Mesothelial cell of epicardium (in vitro differentiated cells): ENCODE results near the gene CATSPER1. TPM values are rescaled to one million over a fixed set of nuclear protein-coding genes. Genes with fewer than 3 reads are reported as not detected.

ENCODE experiments used
- DNase-seq, 2 experiments: peaks; one replicate each; pipeline ENCODE4 v3.0.0; 2021; ENCODE audit warnings: low spot score in 2 of 2; ENCODE audit not compliant: unreplicated experiment in 2 of 2
- H3K27ac Mint-ChIP-seq: 2 replicates; pipeline ENCODE4 v1.8.0; 2021; ENCODE audit warnings: mixed read lengths
- H3K27me3 Mint-ChIP-seq: 2 replicates; pipeline ENCODE4 v1.8.0; 2021; ENCODE audit warnings: low read depth, mixed read lengths
- H3K36me3 Mint-ChIP-seq: 2 replicates; pipeline ENCODE4 v1.8.0; 2021; ENCODE audit warnings: mixed read lengths
- H3K4me1 Mint-ChIP-seq: 2 replicates; pipeline ENCODE4 v1.8.0; 2021; ENCODE audit warnings: mixed read lengths
- H3K4me3 Mint-ChIP-seq: 2 replicates; pipeline ENCODE4 v1.8.0; 2021; ENCODE audit warnings: mild to moderate bottlenecking, moderate library complexity, mixed read lengths
- H3K9me3 Mint-ChIP-seq: 2 replicates; pipeline ENCODE4 v1.8.0; 2021; ENCODE audit warnings: mixed read lengths
- CTCF ChIP-seq: fragments of 200-600 bp; sonication (generic); IDR thresholded peaks from one replicate; pipeline ENCODE4 v1.5.0; 2021; ENCODE audit warnings: antibody characterized with exemption; ENCODE audit not compliant: unreplicated experiment
- total RNA-seq: library from RNA; stranded (reverse); gene quantifications from 3 replicates; pipeline ENCODE4 v1.2.1, GENCODE V29; 2021

The CATSPER1 gene
- total RNA-seq, 1 donor from 2014 or later: not detected

GRCh38 chr11:66051371-66051765, 25.1 kb upstream of the CATSPER1 start:
- Mint-ChIP-seq H3K27ac (peak overlapping the region; percentile 98), H3K4me1 (peaks cover 46% of the 10 kb centered on the region), H3K9me3 (no peaks in the 10 kb centered on the region), H3K4me3 (peak overlapping the region; percentile 99), H3K36me3 (peaks cover 9% of the 10 kb centered on the region), H3K27me3 (peaks cover 4% of the 10 kb centered on the region)
- DNase-seq: no peak
- no peak for TF ChIP-seq CTCF

- Mint-ChIP-seq H3K27me3 (peaks cover 4% of the 10 kb centered on the region), H3K4me1 (peaks cover 46% of the 10 kb centered on the region), H3K4me3 (peak overlapping the region; percentile 99), H3K27ac (peak overlapping the region; percentile 98), H3K9me3 (no peaks in the 10 kb centered on the region), H3K36me3 (peaks cover 9% of the 10 kb centered on the region)
- no peak for DNase-seq
- no peak for TF ChIP-seq CTCF
Observed at GRCh38 chr11:66050581-66051231, 24.4 kb upstream of the CATSPER1 start.

- H3K9me3 Mint-ChIP-seq: no peaks in the 10 kb centered on the region
- no peaks in the 10 kb centered on the region for H3K36me3 Mint-ChIP-seq
- TF ChIP-seq CTCF: no peak
- H3K4me3 Mint-ChIP-seq: peak within 1 kb of the TSS; percentile 61
- H3K27me3 Mint-ChIP-seq: peaks cover 4% of the 10 kb centered on the region
- peaks cover 45% of the 10 kb centered on the region for H3K4me1 Mint-ChIP-seq
- no peak for DNase-seq
- no peak within 1 kb of the TSS for H3K27ac Mint-ChIP-seq
Observed at GRCh38 chr11:66048547-66049323, 22.5 kb upstream of the CATSPER1 start, which contains the start of gene GAL3ST3. TSS of gene GAL3ST3 (minus strand) at chr11:66049161. CDS start at chr11:66045415, 3,746 bp downstream.

- Mint-ChIP-seq H3K27me3 (peaks cover 4% of the 10 kb centered on the region), H3K27ac (no peak overlapping the region), H3K36me3 (no peaks in the 10 kb centered on the region), H3K4me1 (peaks cover 37% of the 10 kb centered on the region), H3K4me3 (peak overlapping the region; percentile 61), H3K9me3 (no peaks in the 10 kb centered on the region)
- no peak for DNase-seq
- no peak for TF ChIP-seq CTCF
Observed at GRCh38 chr11:66047541-66048365, 21.5 kb upstream of the CATSPER1 start.

- Mint-ChIP-seq H3K27me3 (peaks cover 4% of the 10 kb centered on the region), H3K4me3 (no peak overlapping the region), H3K4me1 (peaks cover 32% of the 10 kb centered on the region), H3K9me3 (no peaks in the 10 kb centered on the region), H3K36me3 (no peaks in the 10 kb centered on the region), H3K27ac (no peak overlapping the region)
- TF ChIP-seq CTCF: no peak
- no peak for DNase-seq
Observed at GRCh38 chr11:66046901-66047300, 20.6 kb upstream of the CATSPER1 start.
